Esophagus muscularis mucosa (tissue), 4 donors: ENCODE measurements around the gene ZNF518B.

ENCODE experiments used
- CTCF ChIP-seq, 3 experiments: fragments of 200-600 bp in 2 of 3; fragments of 450-650 bp in 1 of 3; sonication (generic) in 2 of 3; IDR thresholded peaks; one replicate each; pipeline ENCODE4 v1.5.1; 2017 to 2019; ENCODE audit warnings: antibody characterized with exemption in 3 of 3, mild to moderate bottlenecking in 2 of 3, moderate library complexity in 1 of 3
- EP300 ChIP-seq: sonication (generic); formaldehyde crosslinking; IDR thresholded peaks from one replicate; pipeline ENCODE4 v1.6.1; 2017; ENCODE audit warnings: antibody characterized with exemption
- POLR2A ChIP-seq: fragments of 450-650 bp; IDR thresholded peaks from one replicate; pipeline ENCODE4 v1.6.1; 2017; ENCODE audit warnings: antibody characterized with exemption, moderate library complexity, mild to moderate bottlenecking, low read depth

GRCh38 chr4:10437735-10438134 lies 19.5 kb downstream of the ZNF518B start:
- TF ChIP-seq CTCF (IDR thresholded peaks at IDR 0.05) (no peak), EP300 (no peak), POLR2A (no peak)
